HG03025 (cell line): Measurements from ENCODE around the gene PSKH1.
"Not testable (repeated sequence)": the region's sequence is repeated elsewhere in the genome, so short reads cannot be mapped to it uniquely, and the experiment has no call there.

Source experiments
- ATAC-seq: cut with Tn5 transposase; IDR thresholded peaks from one replicate; pipeline ENCODE4 v1.9.1; 2021; ENCODE audit warnings: mild to moderate bottlenecking, moderate library complexity; ENCODE audit not compliant: unreplicated experiment, low FRiP score

Gene PSKH1

GRCh38 chr16:67892899-67893742 is at the start of gene PSKH1:
Gene PSKH1 (plus strand): TSS chr16:67893254. CDS start chr16:67908750, 15,496 bp downstream.
- ATAC-seq, result peak; percentile 84

GRCh38 chr16:67843343-67843765 is 49.7 kb upstream of the PSKH1 start:
- ATAC-seq, result no peak

GRCh38 chr16:67844497-67844896 is 48.6 kb upstream of the PSKH1 start:
- no peak for ATAC-seq

GRCh38 chr16:67845291-67846062 is 47.6 kb upstream of the PSKH1 start:
- ATAC-seq, result no peak

- no peak for ATAC-seq
These were observed 47.1 kb upstream of the PSKH1 start for GRCh38 chr16:67846063-67846319.

- ATAC-seq, result peak; percentile 48
These were observed 46.6 kb upstream of the PSKH1 start, which contains the start of gene NUTF2 for GRCh38 chr16:67846320-67847063. Gene NUTF2 (plus strand): TSS chr16:67846933. CDS start chr16:67865131, 18,198 bp downstream.

- ATAC-seq, result peak; percentile 34
These were observed 45.8 kb upstream of the PSKH1 start, which contains the start of gene CENPT for GRCh38 chr16:67847064-67847861. Gene CENPT (minus strand): TSS chr16:67847693. CDS start chr16:67833859, 13,834 bp downstream.

- no peak for ATAC-seq
These were observed 44.9 kb upstream of the PSKH1 start for GRCh38 chr16:67848118-67848517.

- no peak for ATAC-seq
These were observed 39.4 kb upstream of the PSKH1 start for GRCh38 chr16:67853670-67854069.

- ATAC-seq, result no peak
These were observed 37.3 kb upstream of the PSKH1 start for GRCh38 chr16:67855789-67856188.

GRCh38 chr16:67856927-67857546 is 36.0 kb upstream of the PSKH1 start:
- ATAC-seq, result no peak

- ATAC-seq, result no peak
These were observed 35.4 kb upstream of the PSKH1 start for GRCh38 chr16:67857547-67858233.

GRCh38 chr16:67858500-67858899 is 34.6 kb upstream of the PSKH1 start:
- ATAC-seq, result no peak

- no peak for ATAC-seq
These were observed 32.3 kb upstream of the PSKH1 start for GRCh38 chr16:67860589-67861398.

GRCh38 chr16:67861877-67862276 is 31.2 kb upstream of the PSKH1 start:
- ATAC-seq, result no peak

GRCh38 chr16:67862623-67863583 is 30.2 kb upstream of the PSKH1 start:
- no peak for ATAC-seq

GRCh38 chr16:67864044-67864443 is 29.0 kb upstream of the PSKH1 start:
- not testable (repeated sequence) for ATAC-seq
